HG02870 (cell line): ENCODE data around the gene METTL22.
A peak's percentile ranks its signal among the peaks of the same experiment; 100 is the strongest.

Experiments
- ATAC-seq: cut with Tn5 transposase; IDR thresholded peaks from one replicate; pipeline ENCODE4 v1.9.1; 2021; ENCODE audit warnings: mild to moderate bottlenecking, moderate library complexity; ENCODE audit not compliant: unreplicated experiment

METTL22 gene

GRCh38 chr16:8663192-8664089 lies 41.9 kb downstream of the METTL22 start:
- no peak for ATAC-seq

GRCh38 chr16:8665529-8665928 lies 44.0 kb downstream of the METTL22 start:
- ATAC-seq = no peak

- no peak for ATAC-seq
Measured at GRCh38 chr16:8667492-8667891, 46.0 kb downstream of the METTL22 start.

GRCh38 chr16:8668113-8668512 lies 46.6 kb downstream of the METTL22 start:
- ATAC-seq = no peak

GRCh38 chr16:8669481-8669880 lies 48.0 kb downstream of the METTL22 start:
- ATAC-seq = no peak

GRCh38 chr16:8670014-8670560 lies 48.6 kb downstream of the METTL22 start:
- ATAC-seq = no peak

GRCh38 chr16:8673611-8674412 lies 52.3 kb downstream of the METTL22 start:
- ATAC-seq = peak; percentile 47

GRCh38 chr16:8674413-8675022 lies 53.0 kb downstream of the METTL22 start, which contains the start of gene ABAT:
ABAT (plus strand) TSS chr16:8674617; CDS start chr16:8735740, 61,123 bp downstream.
- ATAC-seq = peak; percentile 99

GRCh38 chr16:8675183-8676159 lies 54.0 kb downstream of the METTL22 start:
- no peak for ATAC-seq

GRCh38 chr16:8676160-8676547 lies 54.7 kb downstream of the METTL22 start:
- no peak for ATAC-seq

GRCh38 chr16:8676737-8677375 lies 55.4 kb downstream of the METTL22 start:
- no peak for ATAC-seq

GRCh38 chr16:8677481-8677880 lies 56.0 kb downstream of the METTL22 start:
- no peak for ATAC-seq

GRCh38 chr16:8678068-8678927 lies 56.8 kb downstream of the METTL22 start:
- ATAC-seq = no peak

GRCh38 chr16:8679151-8679550 lies 57.7 kb downstream of the METTL22 start:
- no peak for ATAC-seq

GRCh38 chr16:8682551-8683259 lies 61.2 kb downstream of the METTL22 start:
- ATAC-seq = no peak

- ATAC-seq = no peak
Measured at GRCh38 chr16:8683640-8684039, 62.1 kb downstream of the METTL22 start.

- ATAC-seq = no peak
Measured at GRCh38 chr16:8685617-8686016, 64.1 kb downstream of the METTL22 start.
